NCI-H345 treated with DMSO at 0.1 percent for 48 hours (cell line): Measurements from ENCODE around the gene SMG7.

ENCODE experiments used
- DNase-seq: peaks from one replicate; lab custom pipeline; 2025; ENCODE audit not compliant: unreplicated experiment; lab: John Stamatoyannopoulos, UW

Gene SMG7

DNA sequence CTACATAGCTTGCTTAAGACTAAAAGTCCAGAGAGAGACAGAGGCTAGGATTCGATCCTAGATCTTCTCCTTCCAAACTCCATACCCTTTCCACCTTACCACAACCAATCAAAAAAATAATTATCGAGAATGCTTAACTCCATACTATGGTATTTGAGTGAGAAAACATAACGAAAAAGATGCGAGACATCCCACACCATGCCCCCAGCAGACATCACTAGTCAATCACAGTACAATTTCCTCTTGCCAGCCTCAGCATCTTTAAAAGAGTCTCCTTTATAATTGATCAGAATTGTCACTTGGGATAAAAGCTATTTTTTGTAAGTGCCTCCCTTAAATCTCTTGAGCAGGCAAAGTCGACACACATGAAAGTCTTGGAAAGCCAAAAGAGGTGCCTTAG lies 117.1 kb downstream of the SMG7 start:
- no peak for DNase-seq

DNA sequence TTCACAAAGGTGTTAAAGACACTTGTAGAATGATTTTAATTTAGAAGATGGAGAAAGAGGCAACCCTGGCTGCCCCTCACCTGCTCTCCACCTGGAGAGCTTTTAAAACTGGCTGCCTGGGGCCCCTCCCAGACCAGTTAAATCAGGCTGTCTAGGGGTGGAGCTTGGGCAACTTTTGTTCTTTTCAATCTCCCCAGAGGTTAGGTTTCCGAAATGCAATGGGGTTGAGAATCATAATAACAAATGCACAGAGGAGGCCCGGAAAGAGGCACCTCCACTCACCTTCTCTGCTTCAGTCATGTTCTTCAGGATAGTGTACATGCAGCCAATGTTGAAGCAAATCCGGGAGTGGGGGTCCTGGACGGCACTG lies 117.6 kb downstream of the SMG7 start:
- DNase-seq = no peak

DNA sequence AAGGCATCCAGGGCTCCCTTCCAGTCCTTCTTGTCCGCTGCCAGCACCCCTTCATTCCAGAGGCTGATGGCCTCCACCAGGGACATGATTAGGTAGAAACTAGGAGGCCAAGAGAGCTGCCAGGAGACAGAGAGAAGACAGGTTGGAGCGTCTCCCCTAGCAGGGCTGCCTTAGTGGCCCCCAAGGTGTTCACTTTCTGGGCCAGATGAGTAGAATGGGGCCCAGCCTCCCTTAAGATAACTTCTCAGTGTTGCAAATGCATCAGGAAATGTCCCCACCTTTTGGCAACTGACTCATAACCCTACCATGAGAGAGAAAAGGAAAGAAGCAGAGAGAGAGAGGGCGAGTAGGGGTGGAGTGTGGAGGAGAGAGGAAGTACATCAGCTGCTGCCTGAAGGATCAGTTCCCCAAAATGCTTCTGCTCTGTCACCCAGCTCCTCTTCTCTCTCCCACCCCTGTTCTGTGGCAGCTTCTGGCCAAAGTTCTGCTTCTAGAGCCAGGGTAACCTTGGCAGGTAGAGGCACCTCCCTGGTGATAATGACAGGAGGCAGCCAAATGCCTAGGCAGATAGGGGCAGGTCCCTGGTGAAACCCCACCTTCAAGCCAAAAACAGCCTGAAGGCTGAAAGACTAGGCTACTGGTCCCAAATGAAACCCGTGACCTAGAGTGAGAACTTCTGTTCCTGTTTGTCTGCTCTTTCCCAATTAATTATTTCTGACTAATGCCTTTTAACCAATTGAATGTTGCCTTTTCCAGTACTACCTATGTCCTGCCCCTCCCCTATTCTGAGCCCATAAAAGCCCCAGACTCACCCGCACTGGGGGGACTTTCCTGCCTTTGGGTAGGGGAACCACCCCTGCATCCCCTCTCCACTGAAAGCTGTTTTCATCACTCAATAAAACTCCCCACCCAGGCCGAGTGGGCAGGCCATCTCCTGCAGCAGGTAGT lies 118.2 kb downstream of the SMG7 start, which contains the start of gene NCF2:
NCF2 (minus strand) TSS at position 216 of the 948 bp plus-strand sequence; CDS start at position 86, 130 bp downstream.
- no peak for DNase-seq

DNA sequence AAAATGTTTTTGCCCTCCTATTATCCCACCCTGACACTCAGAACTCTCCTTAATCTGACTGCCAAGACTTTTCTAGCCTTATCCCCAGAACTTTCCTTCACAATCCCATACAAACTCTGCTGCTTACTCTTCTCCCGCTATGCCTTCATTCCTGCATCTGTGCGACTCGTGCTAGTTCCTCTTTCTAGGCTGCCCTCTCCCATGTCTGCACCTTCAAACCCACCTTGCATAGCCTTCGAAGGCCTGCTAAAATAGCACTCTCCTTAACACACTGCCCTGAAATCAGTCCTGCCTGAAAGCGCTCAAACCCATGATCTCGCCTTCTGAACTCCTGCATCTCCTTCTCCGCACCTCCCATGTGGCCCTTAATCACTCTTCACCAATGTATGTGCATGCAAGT lies 120.4 kb downstream of the SMG7 start:
- no peak for DNase-seq

DNA sequence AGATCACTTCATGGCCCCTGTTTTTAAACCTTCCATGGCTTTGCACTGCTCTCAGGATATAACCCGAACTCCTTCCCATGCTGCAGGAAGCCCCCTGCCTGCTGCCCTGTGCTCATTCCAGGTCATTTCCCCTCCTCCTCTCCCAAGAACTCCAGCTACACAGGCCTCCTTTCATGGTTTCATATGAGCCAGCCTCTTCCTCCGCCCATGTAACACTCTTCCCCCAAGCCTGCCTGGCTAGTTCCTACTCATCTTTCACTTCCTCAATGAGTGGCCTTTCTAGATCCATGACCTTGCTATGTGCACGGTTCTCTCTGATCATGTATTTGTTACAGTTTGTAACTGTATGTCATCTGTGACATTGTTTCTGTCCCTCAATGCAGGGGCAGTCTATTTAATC lies 121.1 kb downstream of the SMG7 start:
- DNase-seq = no peak

DNA sequence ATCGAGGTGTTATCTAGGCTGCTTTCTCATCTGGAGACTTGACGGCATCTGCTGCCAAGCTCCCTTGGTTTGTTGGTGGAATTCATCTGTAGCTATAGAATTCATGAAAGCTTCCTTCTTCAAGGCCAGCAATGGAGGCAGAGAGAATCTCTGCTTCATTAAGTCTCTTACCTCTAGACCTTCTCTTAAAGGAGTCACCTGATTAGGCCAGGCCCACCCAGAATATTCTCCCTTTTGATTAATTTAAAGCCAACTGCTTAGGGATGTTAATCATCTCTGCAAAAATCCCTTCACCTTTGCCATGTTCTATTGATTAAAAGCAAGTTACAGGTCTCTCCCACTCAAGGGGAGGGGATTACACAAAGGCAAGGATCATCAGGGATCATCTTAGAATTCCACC lies 123.2 kb downstream of the SMG7 start:
- DNase-seq = no peak

DNA sequence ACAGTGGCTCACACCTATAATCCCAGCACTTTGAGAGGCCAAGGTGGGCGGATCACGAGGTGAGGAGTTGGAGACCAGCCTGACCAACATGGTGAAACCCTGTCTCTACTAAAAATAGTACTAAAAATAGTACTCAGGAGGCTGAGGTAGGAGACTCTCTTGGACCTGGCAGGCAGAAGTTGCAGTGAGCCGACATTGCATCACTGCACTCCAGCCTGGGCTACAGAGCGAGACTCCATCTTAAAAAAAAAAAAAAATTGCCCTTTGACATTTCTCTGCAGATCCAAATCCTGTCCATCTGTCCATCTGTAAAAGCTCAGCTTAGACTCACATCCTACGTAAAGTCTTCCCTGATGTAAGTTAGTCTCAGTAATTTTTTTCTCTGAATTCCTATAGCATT lies 124.2 kb downstream of the SMG7 start:
- no peak for DNase-seq

DNA sequence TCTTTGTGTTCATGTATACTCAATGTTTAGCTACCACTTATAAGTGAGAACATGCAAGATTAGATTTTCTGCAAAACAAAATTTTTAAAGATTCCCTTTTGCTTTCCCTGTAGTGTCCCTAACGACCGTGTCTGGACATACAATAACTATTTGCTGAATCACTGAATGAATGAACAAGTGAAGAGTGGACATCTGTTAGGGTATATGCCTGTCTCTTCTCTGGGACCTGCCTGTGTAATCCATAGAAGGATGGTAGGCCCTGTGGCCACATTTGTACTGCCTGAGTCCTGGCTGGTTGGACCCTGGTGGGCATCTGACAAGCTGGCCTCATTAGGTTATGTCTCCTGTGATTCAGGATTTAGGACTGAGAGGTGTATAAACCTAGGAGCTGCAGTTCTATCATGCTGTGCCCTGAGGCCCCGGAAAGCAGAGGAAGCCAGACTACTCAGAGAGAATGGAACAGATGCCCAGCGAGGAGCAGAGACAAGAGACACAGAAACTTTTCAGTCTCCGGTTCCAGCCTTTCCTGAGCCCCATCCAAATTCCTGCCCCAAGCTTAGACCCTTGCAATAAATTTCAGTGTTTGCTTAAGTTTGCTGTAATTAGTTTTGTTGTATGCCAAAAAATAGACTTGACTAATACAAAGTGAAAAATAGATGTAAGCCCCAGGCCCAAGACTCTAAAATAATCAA lies 125.5 kb downstream of the SMG7 start:
- no peak for DNase-seq

DNA sequence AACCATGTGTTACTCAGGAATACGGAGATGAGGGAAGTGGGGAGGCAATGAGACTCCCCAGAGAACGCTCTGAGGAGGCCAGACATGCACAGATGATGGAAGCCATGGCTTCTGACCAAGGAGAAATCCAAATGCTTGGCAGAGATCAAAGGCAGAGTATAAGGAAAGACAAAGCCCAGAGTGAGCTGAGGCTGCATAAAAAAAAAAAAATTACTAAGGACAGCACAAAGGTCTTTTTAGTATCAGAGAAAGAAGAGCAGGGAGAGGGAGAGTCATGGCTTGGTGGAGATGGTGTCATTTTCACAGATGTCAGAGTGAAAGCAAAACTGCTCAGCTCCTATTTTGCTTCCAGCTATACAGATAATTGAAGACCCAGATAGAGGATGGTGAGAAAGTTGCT lies 126.1 kb downstream of the SMG7 start:
- no peak for DNase-seq

DNA sequence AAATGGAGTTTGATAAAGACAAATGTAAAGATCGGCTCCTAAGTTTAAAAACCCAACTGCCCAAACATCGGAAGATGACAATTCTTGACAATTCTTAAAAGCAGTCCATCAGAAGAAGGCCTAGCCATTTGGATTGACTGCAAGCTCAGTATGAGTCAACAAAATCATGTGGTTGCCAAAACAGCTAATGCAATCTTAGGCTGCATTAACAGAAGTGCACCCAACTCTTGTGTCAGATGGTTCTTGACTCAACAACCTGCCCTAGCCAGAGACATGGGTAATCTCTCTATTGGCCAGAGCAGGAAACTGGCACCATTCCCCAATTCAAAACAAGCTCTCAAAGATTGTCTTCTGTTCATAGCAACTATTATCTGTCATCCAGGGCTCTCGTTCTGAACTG lies 127.8 kb downstream of the SMG7 start:
- no peak for DNase-seq

DNA sequence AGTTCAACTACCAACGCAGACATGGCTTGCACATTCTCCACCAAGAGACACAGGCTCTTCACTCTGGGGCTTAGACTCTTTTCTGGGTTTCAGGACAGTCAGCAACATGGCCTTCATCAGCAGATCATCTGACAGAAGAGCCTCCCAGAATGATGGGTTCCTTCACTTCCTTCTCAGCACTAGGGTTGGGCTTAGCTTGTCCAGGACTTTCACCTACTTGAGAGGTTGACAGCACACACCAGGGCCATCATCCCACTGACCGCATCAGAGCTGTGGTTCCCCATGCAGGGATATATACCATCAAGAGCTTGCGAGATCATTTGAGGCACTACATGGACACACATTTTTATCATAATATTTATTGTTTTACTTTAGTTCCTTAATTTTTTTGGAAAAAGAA lies 128.3 kb downstream of the SMG7 start:
- no peak for DNase-seq

DNA sequence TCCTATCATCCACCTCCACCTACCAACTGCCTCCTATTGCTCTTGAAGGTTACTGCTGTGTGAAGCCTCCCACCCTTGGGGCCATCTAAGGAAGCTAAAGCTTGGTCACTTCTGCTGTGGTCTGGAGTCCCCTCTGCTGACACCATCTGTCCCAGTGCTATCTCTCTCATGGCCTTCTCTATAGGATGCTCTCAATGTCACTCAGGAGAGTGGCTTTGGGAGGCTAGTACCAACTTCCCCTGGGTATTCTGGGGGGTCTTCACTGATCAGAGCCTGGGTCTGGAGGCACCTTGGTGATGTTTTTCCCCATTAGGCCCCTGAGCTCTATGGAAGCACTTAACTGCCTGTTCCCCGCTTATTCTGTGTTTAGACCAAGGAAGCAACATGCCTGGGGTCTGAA lies 130.2 kb downstream of the SMG7 start:
- DNase-seq = no peak
